SK-N-MC (cell line): ENCODE results near the gene CRMP1.

Experiments
- EZH2 ChIP-seq: fragments of 200-600 bp; sonication (generic); IDR thresholded peaks from one replicate; pipeline ENCODE4 v1.6.1; 2017; ENCODE audit warnings: antibody characterized with exemption
- POLR2AphosphoS5 ChIP-seq: IDR thresholded peaks from 2 replicates; pipeline ENCODE4 v1.6.1; 2012; ENCODE audit warnings: mild to moderate bottlenecking, low read depth, low read length, borderline replicate concordance

DNA sequence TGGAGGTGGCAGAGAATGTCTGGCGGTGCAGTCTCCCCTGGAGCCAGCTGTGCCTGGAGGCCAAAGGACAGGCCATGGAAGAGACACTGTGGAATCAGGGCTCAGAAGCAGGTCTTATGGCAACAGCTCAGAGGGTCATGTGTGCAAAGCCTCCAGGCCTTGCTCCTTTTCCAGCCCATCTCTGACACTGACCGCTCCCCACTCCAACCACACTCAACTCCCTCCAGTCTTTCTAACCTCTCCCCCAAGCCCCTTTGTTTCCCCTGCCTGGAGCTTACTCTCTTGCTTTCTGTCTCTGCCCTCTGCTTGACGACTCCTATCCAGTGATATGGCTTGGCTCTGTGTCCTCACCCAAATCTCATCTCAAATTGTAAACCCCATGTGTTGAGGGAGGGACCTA lies 34.2 kb upstream of the CRMP1 start:
- TF ChIP-seq EZH2, result no peak
- TF ChIP-seq POLR2AphosphoS5, result no peak
